ENCODE results near the gene OR52E2. TPM values are rescaled to one million over a fixed set of nuclear protein-coding genes. Genes with fewer than 3 reads are reported as not detected.

OR52E2 gene
- polyA plus RNA-seq, 3 donors = not detected

- H3K4me3 Mint-ChIP-seq = no peak overlapping the region
- peaks cover 0 to 1% (median 0%) of the 10 kb centered on the region in 3 donors for H3K27me3 Mint-ChIP-seq (ENCODE audit: low read depth in 3 of 3)
These were observed 21.5 kb downstream of the OR52E2 start for GRCh38 chr11:5037926-5038325.

DNA sequence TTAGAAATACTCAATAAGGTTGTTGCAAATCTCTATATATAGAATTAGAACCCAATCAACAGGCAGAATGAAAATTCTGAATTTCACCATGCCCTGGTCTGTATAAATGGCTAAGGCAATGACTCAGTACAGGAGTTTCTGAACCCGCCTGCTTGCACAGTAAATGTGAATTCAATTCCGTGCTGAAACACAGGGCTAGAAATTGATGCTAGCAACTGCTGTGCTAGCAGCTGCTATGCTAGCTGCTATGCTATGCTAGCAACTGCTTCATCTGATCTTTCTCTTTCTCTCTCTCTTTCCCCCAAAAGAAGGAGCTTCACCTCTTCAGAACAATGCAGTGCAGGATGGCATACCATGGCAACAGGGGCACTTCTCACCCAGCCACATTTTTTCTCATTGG lies 22.8 kb downstream of the OR52E2 start:
- no peak for TF ChIP-seq CTCF (IDR thresholded peaks at IDR 0.05)
- Histone ChIP-seq H3K4me2 (replicated peaks; ENCODE audit: extremely low read depth, low read length, poor library complexity, severe bottlenecking) (no peak overlapping the region), H3K4me3 (replicated peaks in 1 of 3; ENCODE audit: low read depth in 2 of 3, low read length in 3 of 3) (no peak overlapping the region), H3K36me3 (replicated peaks in 1 of 2; ENCODE audit: control insufficient read depth in 1 of 2, insufficient read depth in 2 of 2, low read length in 2 of 2) (no peaks in the 10 kb centered on the region), H3K9ac (ENCODE audit: insufficient read depth, low read length, poor library complexity, severe bottlenecking) (no peak overlapping the region), H3K27ac (ENCODE audit: low read depth in 1 of 2, low read length in 2 of 2) (no peak overlapping the region), H3K27me3 (ENCODE audit: control insufficient read depth in 2 of 2, insufficient read depth in 2 of 2, low read length in 2 of 2) (no peaks in the 10 kb centered on the region), H2AFZ (ENCODE audit: insufficient read depth, low read depth, low read length, poor library complexity, severe bottlenecking) (no peak overlapping the region), H3K79me2 (ENCODE audit: insufficient read depth, low read length) (no peaks in the 10 kb centered on the region), H4K20me1 (ENCODE audit: insufficient read depth, low read length) (no peaks in the 10 kb centered on the region), H3K9me3 (replicated peaks in 1 of 2; ENCODE audit: control insufficient read depth in 1 of 2, insufficient read depth in 1 of 2, low read length in 2 of 2) (no peaks in the 10 kb centered on the region), H3K4me1 (ENCODE audit: control insufficient read depth in 1 of 2, insufficient read depth in 2 of 2, low read length in 2 of 2) (no peaks in the 10 kb centered on the region)
- intact Hi-C loops (cut with micrococcal nuclease) = no loop called here
- no peak overlapping the region for H3K27ac Mint-ChIP-seq
- H3K4me1 Mint-ChIP-seq = no peaks in the 10 kb centered on the region
- peaks cover 0 to 1% (median 0%) of the 10 kb centered on the region in 3 donors for H3K27me3 Mint-ChIP-seq (ENCODE audit: low read depth in 3 of 3)
- H3K9me3 Mint-ChIP-seq = no peaks in the 10 kb centered on the region
- H3K4me3 Mint-ChIP-seq = no peak overlapping the region
- no peaks in the 10 kb centered on the region for H3K36me3 Mint-ChIP-seq
- no peak for DNase-seq
- WGBS (ENCODE audit: insufficient coverage) = 74% methylated on average over 2 of the region's 2 CpGs

More at GRCh38 chr11:5037926-5038325, 21.5 kb downstream of the OR52E2 start:
- WGBS (ENCODE audit: insufficient coverage) = 57% methylated on average over 1 of the region's 2 CpGs
- no peak for TF ChIP-seq CTCF (IDR thresholded peaks at IDR 0.05)
- Histone ChIP-seq H3K9me3 (replicated peaks in 1 of 2; ENCODE audit: control insufficient read depth in 1 of 2, insufficient read depth in 1 of 2, low read length in 2 of 2) (no peaks in the 10 kb centered on the region), H3K4me3 (replicated peaks in 1 of 3; ENCODE audit: low read depth in 2 of 3, low read length in 3 of 3) (no peak overlapping the region), H2AFZ (ENCODE audit: insufficient read depth, low read depth, low read length, poor library complexity, severe bottlenecking) (no peak overlapping the region), H3K79me2 (ENCODE audit: insufficient read depth, low read length) (no peaks in the 10 kb centered on the region), H3K36me3 (replicated peaks in 1 of 2; ENCODE audit: control insufficient read depth in 1 of 2, insufficient read depth in 2 of 2, low read length in 2 of 2) (no peaks in the 10 kb centered on the region), H3K27me3 (ENCODE audit: control insufficient read depth in 2 of 2, insufficient read depth in 2 of 2, low read length in 2 of 2) (no peaks in the 10 kb centered on the region), H3K4me2 (replicated peaks; ENCODE audit: extremely low read depth, low read length, poor library complexity, severe bottlenecking) (no peak overlapping the region), H3K9ac (ENCODE audit: insufficient read depth, low read length, poor library complexity, severe bottlenecking) (no peak overlapping the region), H3K27ac (ENCODE audit: low read depth in 1 of 2, low read length in 2 of 2) (no peak overlapping the region), H3K4me1 (ENCODE audit: control insufficient read depth in 1 of 2, insufficient read depth in 2 of 2, low read length in 2 of 2) (no peaks in the 10 kb centered on the region), H4K20me1 (ENCODE audit: insufficient read depth, low read length) (no peaks in the 10 kb centered on the region)
- Mint-ChIP-seq H3K4me1 (no peaks in the 10 kb centered on the region), H3K36me3 (no peaks in the 10 kb centered on the region), H3K27ac (no peak overlapping the region), H3K9me3 (no peaks in the 10 kb centered on the region)
- intact Hi-C loops (cut with micrococcal nuclease) = no loop called here
- DNase-seq = no peak

Measured in CD14-positive monocyte (primary cell).